Choroid plexus epithelial cell (primary cell): ENCODE measurements around the gene CLCA2.

Experiments used
- DNase-seq: peaks from one replicate; pipeline ENCODE4 v3.0.0-alpha.2; 2010; ENCODE audit warnings: low read depth
- H3K4me3 ChIP-seq: 2 replicates; pipeline ENCODE4 v1.5.1; 2011; ENCODE audit warnings: low read depth, mild to moderate bottlenecking, control low read depth, low read length, moderate library complexity
- CTCF ChIP-seq: conservative IDR thresholded peaks from 2 replicates; pipeline ENCODE4 v1.5.1; 2011; ENCODE audit warnings: low read depth, mild to moderate bottlenecking, control low read depth, inconsistent platforms, low read length, moderate library complexity

Gene CLCA2

GRCh38 chr1:86441581-86441980 is 17.6 kb downstream of the CLCA2 start:
- TF ChIP-seq CTCF, result no peak
- DNase-seq, result no peak
- H3K4me3 ChIP-seq, result no peak overlapping the region

DNA sequence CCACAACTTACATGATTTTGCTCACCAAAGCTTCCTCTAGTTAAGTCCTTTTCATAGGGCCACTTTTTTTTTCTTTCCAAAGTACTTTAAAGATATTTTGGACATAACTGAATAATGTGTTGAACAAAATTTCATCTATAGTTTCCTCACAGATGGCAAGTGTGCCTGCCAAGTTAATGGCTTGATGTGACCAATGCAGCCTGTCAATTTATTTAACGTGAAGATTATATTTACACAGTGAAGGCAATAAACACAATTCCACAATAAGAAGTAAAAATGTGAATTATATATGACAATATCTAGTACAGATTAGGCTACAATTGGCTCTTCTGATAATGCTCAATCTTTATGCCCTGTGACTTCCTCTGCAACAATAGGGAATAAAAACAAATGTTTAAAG is 18.0 kb downstream of the CLCA2 start:
- no peak for TF ChIP-seq CTCF

GRCh38 chr1:86445919-86446318 is 21.9 kb downstream of the CLCA2 start:
- TF ChIP-seq CTCF, result no peak
- no peak for DNase-seq
- no peak overlapping the region for H3K4me3 ChIP-seq

More for the DNA sequence above, 18.0 kb downstream of the CLCA2 start:
- no peak for DNase-seq
- H3K4me3 ChIP-seq, result no peak overlapping the region

DNA sequence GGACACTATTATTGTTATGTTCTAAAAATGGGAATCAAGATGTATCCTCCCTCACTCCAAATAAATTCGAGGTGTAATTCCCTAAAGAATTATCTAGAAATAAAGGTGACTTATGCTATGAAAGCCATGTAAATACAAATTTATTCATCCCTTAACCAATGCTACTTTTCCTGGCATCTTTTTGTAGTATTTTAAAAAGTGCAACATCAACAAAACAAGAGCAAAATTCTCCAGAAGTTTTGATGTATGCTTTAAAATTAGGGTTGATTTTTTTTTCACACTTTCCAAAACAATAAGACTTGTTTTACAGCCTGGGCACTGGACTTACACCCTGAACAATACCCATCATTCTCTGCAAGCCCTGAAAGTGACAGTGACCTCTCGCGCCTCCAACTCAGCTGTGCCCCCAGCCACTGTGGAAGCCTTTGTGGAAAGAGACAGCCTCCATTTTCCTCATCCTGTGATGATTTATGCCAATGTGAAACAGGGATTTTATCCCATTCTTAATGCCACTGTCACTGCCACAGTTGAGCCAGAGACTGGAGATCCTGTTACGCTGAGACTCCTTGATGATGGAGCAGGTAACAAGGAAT is 23.3 kb downstream of the CLCA2 start:
- DNase-seq, result no peak
- no peak for TF ChIP-seq CTCF
- H3K4me3 ChIP-seq, result no peak overlapping the region

GRCh38 chr1:86448670-86449069 is 24.7 kb downstream of the CLCA2 start:
- no peak for DNase-seq
- TF ChIP-seq CTCF, result no peak
- H3K4me3 ChIP-seq, result no peak overlapping the region

DNA sequence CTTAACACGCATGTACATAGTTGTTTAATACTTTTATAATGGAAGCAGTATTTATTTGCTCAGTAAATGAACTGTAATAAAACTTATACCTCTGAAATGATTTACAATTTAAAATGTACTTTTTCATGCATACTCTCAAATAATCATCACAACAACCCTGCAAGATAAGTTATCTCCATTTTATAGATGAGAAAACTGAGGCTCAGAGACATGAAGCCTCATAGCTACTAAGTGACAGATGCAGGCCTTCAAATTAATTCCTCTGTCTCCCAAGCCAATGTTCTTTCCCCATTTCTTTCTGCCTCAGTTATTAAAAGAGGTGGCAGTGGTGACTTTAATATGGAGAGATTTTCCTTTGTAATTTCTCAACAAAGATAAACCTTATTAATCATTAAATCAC is 25.1 kb downstream of the CLCA2 start:
- DNase-seq, result no peak
- TF ChIP-seq CTCF, result no peak
- no peak overlapping the region for H3K4me3 ChIP-seq

GRCh38 chr1:86450847-86451246 is 26.9 kb downstream of the CLCA2 start:
- DNase-seq, result no peak
- no peak overlapping the region for H3K4me3 ChIP-seq
- TF ChIP-seq CTCF, result no peak
